MM.1S (cell line): ENCODE data around the gene MGAT5.

Experiments used
- DNase-seq: peaks from one replicate; pipeline ENCODE4 v3.0.0-alpha.2; 2015
- H2AFZ ChIP-seq: fragments of 300-600 bp; sonication (generic); 2 replicates; pipeline ENCODE4 v1.6.0; 2016; ENCODE audit warnings: antibody characterized with exemption, low read length
- H3F3A ChIP-seq: fragments of 300-600 bp; sonication (generic); 2 replicates; pipeline ENCODE4 v1.6.1; 2016; ENCODE audit warnings: mild to moderate bottlenecking, antibody characterized with exemption, low read length, moderate library complexity, mixed read lengths; ENCODE audit not compliant: insufficient read depth
- H3K27ac ChIP-seq: fragments of 300-600 bp; sonication (generic); 2 replicates; pipeline ENCODE4 v1.5.1; 2016; ENCODE audit warnings: mild to moderate bottlenecking, low read length
- H3K27me3 ChIP-seq: fragments of 300-600 bp; sonication (generic); replicated peaks from 2 replicates; pipeline ENCODE4 v1.6.0; 2016; ENCODE audit warnings: low read length; ENCODE audit not compliant: insufficient read depth
- H3K36me3 ChIP-seq: fragments of 300-600 bp; sonication (generic); replicated peaks from 2 replicates; pipeline ENCODE4 v1.6.1; 2016; ENCODE audit warnings: mild to moderate bottlenecking, low read length, mixed read lengths; ENCODE audit not compliant: insufficient read depth
- H3K4me1 ChIP-seq: fragments of 300-600 bp; sonication (generic); 2 replicates; pipeline ENCODE4 v1.6.1; 2016; ENCODE audit warnings: low read length, mixed read lengths
- H3K4me2 ChIP-seq: fragments of 300-600 bp; sonication (generic); 2 replicates; pipeline ENCODE4 v1.6.0; 2016; ENCODE audit warnings: low read depth, low read length
- H3K4me3 ChIP-seq: fragments of 300-600 bp; sonication (generic); 2 replicates; pipeline ENCODE4 v1.5.1; 2016; ENCODE audit warnings: low read length, mixed read lengths
- H3K79me2 ChIP-seq: fragments of 300-600 bp; sonication (generic); 2 replicates; pipeline ENCODE4 v1.6.1; 2016; ENCODE audit warnings: mixed run types, low read length, mixed read lengths
- H3K9ac ChIP-seq: fragments of 300-600 bp; sonication (generic); 2 replicates; pipeline ENCODE4 v1.6.1; 2016; ENCODE audit warnings: low read length, mixed read lengths
- H3K9me2 ChIP-seq: fragments of 300-600 bp; sonication (generic); replicated peaks from 2 replicates; pipeline ENCODE4 v1.6.1; 2016; ENCODE audit warnings: mild to moderate bottlenecking, low read length, mixed read lengths; ENCODE audit not compliant: insufficient read depth
- H3K9me3 ChIP-seq: fragments of 300-600 bp; sonication (generic); replicated peaks from 2 replicates; pipeline ENCODE4 v1.6.1; 2016; ENCODE audit warnings: mild to moderate bottlenecking, low read length, mixed read lengths; ENCODE audit not compliant: insufficient read depth
- H4K20me1 ChIP-seq: fragments of 300-600 bp; sonication (generic); 2 replicates; pipeline ENCODE4 v1.6.1; 2016; ENCODE audit warnings: mild to moderate bottlenecking, low read length, moderate library complexity, mixed read lengths; ENCODE audit not compliant: insufficient read depth
- CTCF ChIP-seq: fragments of 300-600 bp; sonication (generic); IDR thresholded peaks from 2 replicates; pipeline ENCODE4 v1.5.1; 2016; ENCODE audit warnings: antibody characterized with exemption, low read length, mixed read lengths
- EZH2 ChIP-seq: fragments of 300-600 bp; sonication (generic); optimal IDR thresholded peaks from 2 replicates; pipeline ENCODE3; 2017; ENCODE audit warnings: low read depth, mild to moderate bottlenecking, antibody characterized with exemption, low read length, mixed read lengths
- EZH2phosphoT487 ChIP-seq: fragments of 300-600 bp; sonication (generic); IDR thresholded peaks from 2 replicates; pipeline ENCODE4 v1.6.1; 2018; ENCODE audit warnings: antibody characterized with exemption, low read length

MGAT5 gene

GRCh38 chr2:134314681-134315368 lies 61.0 kb downstream of the MGAT5 start:
- Histone ChIP-seq H3F3A (no peaks in the 10 kb centered on the region), H3K9me2 (no peaks in the 10 kb centered on the region), H3K9me3 (no peaks in the 10 kb centered on the region), H2AFZ (no peak overlapping the region), H3K27ac (no peak overlapping the region), H3K79me2 (peaks cover 68% of the 10 kb centered on the region), H3K4me2 (no peak overlapping the region), H4K20me1 (no peaks in the 10 kb centered on the region), H3K36me3 (no peaks in the 10 kb centered on the region), H3K4me1 (no peaks in the 10 kb centered on the region), H3K4me3 (no peak overlapping the region), H3K27me3 (no peaks in the 10 kb centered on the region), H3K9ac (no peak overlapping the region)
- DNase-seq, result no peak
- TF ChIP-seq CTCF (no peak), EZH2phosphoT487 (no peak), EZH2 (no peak)

GRCh38 chr2:134315471-134315870 lies 61.6 kb downstream of the MGAT5 start:
- no peak for DNase-seq
- Histone ChIP-seq H3K9ac (no peak overlapping the region), H3K9me2 (no peaks in the 10 kb centered on the region), H4K20me1 (no peaks in the 10 kb centered on the region), H3F3A (no peaks in the 10 kb centered on the region), H3K9me3 (no peaks in the 10 kb centered on the region), H3K4me3 (no peak overlapping the region), H3K36me3 (no peaks in the 10 kb centered on the region), H2AFZ (no peak overlapping the region), H3K79me2 (peaks cover 61% of the 10 kb centered on the region), H3K4me1 (no peaks in the 10 kb centered on the region), H3K27ac (no peak overlapping the region), H3K4me2 (no peak overlapping the region), H3K27me3 (no peaks in the 10 kb centered on the region)
- TF ChIP-seq EZH2phosphoT487 (no peak), EZH2 (no peak), CTCF (no peak)

GRCh38 chr2:134319596-134320254 lies 65.9 kb downstream of the MGAT5 start:
- H3K4me3 ChIP-seq, result no peak overlapping the region
- TF ChIP-seq CTCF (no peak), EZH2 (no peak), EZH2phosphoT487 (no peak)
- no peaks in the 10 kb centered on the region for H4K20me1 ChIP-seq
- H3K36me3 ChIP-seq, result no peaks in the 10 kb centered on the region
- H3K9me3 ChIP-seq, result no peaks in the 10 kb centered on the region
- H3K4me1 ChIP-seq, result peaks cover 33% of the 10 kb centered on the region
- peaks cover 49% of the 10 kb centered on the region for H3K79me2 ChIP-seq
- no peaks in the 10 kb centered on the region for H3K9me2 ChIP-seq
- no peak overlapping the region for H2AFZ ChIP-seq
- DNase-seq, result no peak
- H3K27me3 ChIP-seq, result no peaks in the 10 kb centered on the region
- no peak overlapping the region for H3K4me2 ChIP-seq
- no peaks in the 10 kb centered on the region for H3F3A ChIP-seq
- no peak overlapping the region for H3K9ac ChIP-seq
- H3K27ac ChIP-seq, result no peak overlapping the region
